HL-60 (cell line): ENCODE results near the gene CCDC187.

ENCODE experiments used
- DNase-seq, 2 experiments: peaks; one replicate each; pipeline ENCODE4 v3.0.0-alpha.2; 2010 to 2020; ENCODE audit warnings: low read depth in 1 of 2, low spot score in 1 of 2
- H3K27ac ChIP-seq: fragments of 250-450 bp; sonication (Bioruptor Pico); replicated peaks from 2 replicates; pipeline ENCODE4 v1.5.1; 2020; ENCODE audit warnings: mild to moderate bottlenecking, moderate library complexity
- H3K27me3 ChIP-seq: fragments of 250-450 bp; sonication (Bioruptor Pico); 2 replicates; pipeline ENCODE4 v1.5.1; 2021; ENCODE audit warnings: mild to moderate bottlenecking, moderate library complexity; ENCODE audit not compliant: insufficient read depth, poor library complexity, severe bottlenecking
- H3K4me3 ChIP-seq: replicated peaks from 2 replicates; pipeline ENCODE4 v1.5.1; 2011; ENCODE audit warnings: mild to moderate bottlenecking, control low read depth, low read length; ENCODE audit not compliant: insufficient read depth
- GABPA ChIP-seq: IDR thresholded peaks from 2 replicates; pipeline ENCODE4 v1.6.1; 2012; ENCODE audit warnings: low read depth
- POLR2AphosphoS5 ChIP-seq: IDR thresholded peaks from 2 replicates; pipeline ENCODE4 v1.6.1; 2012; ENCODE audit warnings: low read depth
- SPI1 ChIP-seq: IDR thresholded peaks from 2 replicates; pipeline ENCODE4 v1.6.1; 2012; ENCODE audit warnings: low read depth, mild to moderate bottlenecking, borderline replicate concordance
- TF ChIP-seq, protein P1 (sequence below): IDR thresholded peaks from one replicate; pipeline ENCODE4 v1.5.1; 2011; ENCODE audit warnings: low read length, control low read depth, inconsistent platforms; ENCODE audit not compliant: insufficient read depth
- TF ChIP-seq, protein P2 (sequence below): IDR thresholded peaks from 2 replicates; pipeline ENCODE4 v1.6.1; 2012; ENCODE audit warnings: low read depth; ENCODE audit not compliant: insufficient replicate concordance

The CCDC187 gene

GRCh38 chr9:136259517-136259813 lies 44.4 kb downstream of the CCDC187 start:
- peaks cover 4% of the 10 kb centered on the region for H3K27me3 ChIP-seq
- no peak for DNase-seq
- H3K4me3 ChIP-seq: no peak overlapping the region
- H3K27ac ChIP-seq: no peak overlapping the region
- TF ChIP-seq SPI1 (no peak), POLR2AphosphoS5 (no peak), GABPA (no peak)
- TF ChIP-seq, protein P1, sequence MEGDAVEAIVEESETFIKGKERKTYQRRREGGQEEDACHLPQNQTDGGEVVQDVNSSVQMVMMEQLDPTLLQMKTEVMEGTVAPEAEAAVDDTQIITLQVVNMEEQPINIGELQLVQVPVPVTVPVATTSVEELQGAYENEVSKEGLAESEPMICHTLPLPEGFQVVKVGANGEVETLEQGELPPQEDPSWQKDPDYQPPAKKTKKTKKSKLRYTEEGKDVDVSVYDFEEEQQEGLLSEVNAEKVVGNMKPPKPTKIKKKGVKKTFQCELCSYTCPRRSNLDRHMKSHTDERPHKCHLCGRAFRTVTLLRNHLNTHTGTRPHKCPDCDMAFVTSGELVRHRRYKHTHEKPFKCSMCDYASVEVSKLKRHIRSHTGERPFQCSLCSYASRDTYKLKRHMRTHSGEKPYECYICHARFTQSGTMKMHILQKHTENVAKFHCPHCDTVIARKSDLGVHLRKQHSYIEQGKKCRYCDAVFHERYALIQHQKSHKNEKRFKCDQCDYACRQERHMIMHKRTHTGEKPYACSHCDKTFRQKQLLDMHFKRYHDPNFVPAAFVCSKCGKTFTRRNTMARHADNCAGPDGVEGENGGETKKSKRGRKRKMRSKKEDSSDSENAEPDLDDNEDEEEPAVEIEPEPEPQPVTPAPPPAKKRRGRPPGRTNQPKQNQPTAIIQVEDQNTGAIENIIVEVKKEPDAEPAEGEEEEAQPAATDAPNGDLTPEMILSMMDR: no peak
- TF ChIP-seq, protein P2, sequence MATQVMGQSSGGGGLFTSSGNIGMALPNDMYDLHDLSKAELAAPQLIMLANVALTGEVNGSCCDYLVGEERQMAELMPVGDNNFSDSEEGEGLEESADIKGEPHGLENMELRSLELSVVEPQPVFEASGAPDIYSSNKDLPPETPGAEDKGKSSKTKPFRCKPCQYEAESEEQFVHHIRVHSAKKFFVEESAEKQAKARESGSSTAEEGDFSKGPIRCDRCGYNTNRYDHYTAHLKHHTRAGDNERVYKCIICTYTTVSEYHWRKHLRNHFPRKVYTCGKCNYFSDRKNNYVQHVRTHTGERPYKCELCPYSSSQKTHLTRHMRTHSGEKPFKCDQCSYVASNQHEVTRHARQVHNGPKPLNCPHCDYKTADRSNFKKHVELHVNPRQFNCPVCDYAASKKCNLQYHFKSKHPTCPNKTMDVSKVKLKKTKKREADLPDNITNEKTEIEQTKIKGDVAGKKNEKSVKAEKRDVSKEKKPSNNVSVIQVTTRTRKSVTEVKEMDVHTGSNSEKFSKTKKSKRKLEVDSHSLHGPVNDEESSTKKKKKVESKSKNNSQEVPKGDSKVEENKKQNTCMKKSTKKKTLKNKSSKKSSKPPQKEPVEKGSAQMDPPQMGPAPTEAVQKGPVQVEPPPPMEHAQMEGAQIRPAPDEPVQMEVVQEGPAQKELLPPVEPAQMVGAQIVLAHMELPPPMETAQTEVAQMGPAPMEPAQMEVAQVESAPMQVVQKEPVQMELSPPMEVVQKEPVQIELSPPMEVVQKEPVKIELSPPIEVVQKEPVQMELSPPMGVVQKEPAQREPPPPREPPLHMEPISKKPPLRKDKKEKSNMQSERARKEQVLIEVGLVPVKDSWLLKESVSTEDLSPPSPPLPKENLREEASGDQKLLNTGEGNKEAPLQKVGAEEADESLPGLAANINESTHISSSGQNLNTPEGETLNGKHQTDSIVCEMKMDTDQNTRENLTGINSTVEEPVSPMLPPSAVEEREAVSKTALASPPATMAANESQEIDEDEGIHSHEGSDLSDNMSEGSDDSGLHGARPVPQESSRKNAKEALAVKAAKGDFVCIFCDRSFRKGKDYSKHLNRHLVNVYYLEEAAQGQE: no peak

DNA sequence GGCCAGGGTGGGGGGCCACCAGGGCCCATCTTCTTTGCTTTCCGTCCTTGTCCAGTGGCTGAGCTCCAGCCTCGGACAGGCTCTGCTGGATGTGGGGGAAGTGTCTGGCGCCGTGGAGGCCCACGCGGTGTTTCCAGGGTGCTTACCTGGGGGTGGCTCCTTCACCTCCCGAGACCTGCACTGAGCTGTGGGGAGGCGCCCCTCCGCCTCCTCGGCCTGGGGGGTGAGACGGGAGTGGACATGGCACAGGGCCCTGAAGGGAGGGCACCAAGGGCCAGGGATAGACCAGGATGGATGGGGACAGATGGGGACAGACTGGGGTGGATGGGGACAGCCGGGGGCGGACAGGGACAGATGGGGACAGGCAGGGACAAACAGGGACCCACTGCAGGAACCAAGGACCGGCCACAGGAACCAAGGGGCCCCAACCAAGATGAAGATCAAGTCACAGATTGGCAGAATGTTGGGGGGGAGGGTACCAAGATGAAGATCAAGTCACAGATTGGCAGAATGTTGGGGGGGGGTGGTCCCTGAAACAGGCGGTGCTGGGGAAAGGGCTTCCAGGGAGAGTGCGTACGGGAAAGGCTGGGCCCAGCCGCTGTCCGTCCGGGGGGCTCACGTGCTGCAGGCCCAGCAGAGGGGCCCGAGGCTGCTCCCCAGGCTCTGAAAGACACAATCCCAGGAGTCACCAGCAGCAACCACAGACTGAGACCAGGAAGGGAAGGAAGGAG lies 44.9 kb downstream of the CCDC187 start:
- no peak for DNase-seq
- H3K27me3 ChIP-seq: peaks cover 4% of the 10 kb centered on the region
- H3K4me3 ChIP-seq: no peak overlapping the region
- no peak overlapping the region for H3K27ac ChIP-seq
- TF ChIP-seq POLR2AphosphoS5: no peak
- TF ChIP-seq, protein P2: no peak
- no peak for TF ChIP-seq SPI1
- TF ChIP-seq, protein P1: no peak
- TF ChIP-seq GABPA: no peak

GRCh38 chr9:136258299-136258625 lies 45.6 kb downstream of the CCDC187 start:
- Histone ChIP-seq H3K27me3 (peaks cover 4% of the 10 kb centered on the region), H3K27ac (no peak overlapping the region), H3K4me3 (no peak overlapping the region)
- no peak for DNase-seq
- TF ChIP-seq, protein P2: no peak
- TF ChIP-seq GABPA (no peak), SPI1 (no peak), POLR2AphosphoS5 (no peak)
- TF ChIP-seq, protein P1: no peak
